Caco-2 (cell line): ENCODE data around the gene HHEX. TPM values are rescaled to one million over a fixed set of nuclear protein-coding genes. Genes with fewer than 3 reads are reported as not detected.

Experiments used
- Bru-seq: library from RNA; stranded (reverse); fragments of 400-500 nt; gene quantifications from one replicate; lab custom pipeline; 2021; lab: Mats Ljungman, UMichigan
- BruChase-seq, 2 experiments: library from RNA; stranded (reverse); fragments of 400-500 nt; gene quantifications; one replicate each; lab custom pipeline; 2021; lab: Mats Ljungman, UMichigan
- BruUV-seq: library from RNA; stranded (reverse); fragments of 400-500 nt; replicated peaks from 2 replicates; lab custom pipeline; 2021; lab: Mats Ljungman, UMichigan
- CTCF ChIA-PET: fragments of 300-600 bp; sonication (Branson Sonifier 250); formaldehyde crosslinking; loops from one replicate; lab custom pipeline; 2022; ENCODE audit warnings: antibody characterized with exemption; lab: Charles Lee
- POLR2A ChIA-PET: fragments of 300-600 bp; sonication (Branson Sonifier 250); formaldehyde crosslinking; loops from one replicate; lab custom pipeline; 2022; ENCODE audit warnings: antibody characterized with exemption; lab: Charles Lee
- DNase-seq, 2 experiments: peaks; one replicate each; pipeline versions ENCODE4 v3.0.0 to v3.0.0-alpha.2; 2020 to 2022
- H3K27me3 ChIP-seq: replicated peaks from 2 replicates; pipeline ENCODE4 v1.6.0; 2011; ENCODE audit warnings: low read length; ENCODE audit not compliant: control insufficient read depth, insufficient read depth
- H3K36me3 ChIP-seq: 2 replicates; pipeline ENCODE4 v1.5.1; 2011; ENCODE audit warnings: low read length; ENCODE audit not compliant: control insufficient read depth, insufficient read depth
- H3K4me1 ChIP-seq: fragments of 250-450 bp; sonication (Bioruptor Pico); 2 replicates; pipeline ENCODE4 v1.5.1; 2020; ENCODE audit warnings: mild to moderate bottlenecking
- H3K4me3 ChIP-seq: 2 replicates; pipeline ENCODE4 v1.5.1; 2011; ENCODE audit warnings: low read depth, mild to moderate bottlenecking, control low read depth, low read length
- H3K9me3 ChIP-seq: fragments of 250-450 bp; sonication (Bioruptor Pico); 2 replicates; pipeline ENCODE4 v1.5.1; 2020; ENCODE audit warnings: mild to moderate bottlenecking, moderate library complexity
- H3K27ac Mint-ChIP-seq: one replicate; pipeline ENCODE4 v1.8.0; 2022; ENCODE audit warnings: mixed read lengths; ENCODE audit not compliant: unreplicated experiment
- H3K27me3 Mint-ChIP-seq: one replicate; pipeline ENCODE4 v1.8.0; 2022; ENCODE audit warnings: mixed read lengths; ENCODE audit not compliant: insufficient read depth, unreplicated experiment
- H3K36me3 Mint-ChIP-seq: one replicate; pipeline ENCODE4 v1.8.0; 2022; ENCODE audit warnings: mild to moderate bottlenecking, mixed read lengths; ENCODE audit not compliant: insufficient read depth, unreplicated experiment
- H3K4me1 Mint-ChIP-seq: one replicate; pipeline ENCODE4 v1.8.0; 2022; ENCODE audit warnings: low read depth, mixed read lengths; ENCODE audit not compliant: unreplicated experiment
- H3K4me3 Mint-ChIP-seq: one replicate; pipeline ENCODE4 v1.8.0; 2022; ENCODE audit warnings: mild to moderate bottlenecking, moderate library complexity, mixed read lengths; ENCODE audit not compliant: unreplicated experiment
- H3K9me3 Mint-ChIP-seq: one replicate; pipeline ENCODE4 v1.8.0; 2022; ENCODE audit warnings: mixed read lengths; ENCODE audit not compliant: unreplicated experiment
- intact Hi-C: fragments of 100-400 bp; cut with micrococcal nuclease; formaldehyde crosslinking; loops from one replicate; pipeline ENCODE4 v1.10.0; 2022; ENCODE audit not compliant: unreplicated experiment
- long read RNA-seq: library from polyadenylated mRNA; stranded (forward); transcript quantifications from one replicate; pipeline ENCODE4 v2.0.0, GENCODE V29; 2022
- total RNA-seq: library from RNA; stranded (reverse); gene quantifications from 2 replicates; pipeline ENCODE4 v1.2.3, GENCODE V29; 2022
- TF ChIP-seq, protein P1 (sequence below), 2 experiments: fragments of 200-600 bp in 1 of 2; IDR thresholded peaks; 1 replicate in 1 of 2; 2 replicates in 1 of 2; pipeline versions ENCODE4 v1.5.1 to v1.8.0; 2011 to 2022; ENCODE audit warnings: antibody characterized with exemption in 1 of 2, control low read depth in 1 of 2, inconsistent platforms in 1 of 2, low read depth in 1 of 2, low read length in 1 of 2, mild to moderate bottlenecking in 1 of 2, moderate library complexity in 1 of 2; ENCODE audit not compliant: insufficient read depth in 1 of 2, severe bottlenecking in 1 of 2, unreplicated experiment in 1 of 2

Gene HHEX
- total RNA-seq (5.8 and 6.7 TPM in 2 replicates), Bru-seq, nascent RNA (percentile 65 among the genes with signal in this experiment), BruChase-seq, experiment 1, labeled RNA remaining after a 2-hour chase (percentile 76 among the genes with signal in this experiment), BruChase-seq, experiment 2, labeled RNA remaining after a 6-hour chase (percentile 54 among the genes with signal in this experiment)
- long read RNA-seq, transcript HHEX-201 (4 exons, 1,727 nt) = major isoform, 15 of 15 reads
- long read RNA-seq, partial matches to known transcripts = 0 of 15 reads
- long read RNA-seq, other reads (novel, unspliced or antisense) = 0 of 15 reads

GRCh38 chr10:92689663-92690210 lies at the start of gene HHEX:
Gene HHEX, plus strand, starts transcription at chr10:92689955. Its CDS starts 32 bp downstream, at chr10:92689987.
- Mint-ChIP-seq H3K4me1 (peaks cover 7% of the 10 kb centered on the region), H3K4me3 (peak within 1 kb of the TSS; percentile 77), H3K36me3 (no peaks in the 10 kb centered on the region), H3K9me3 (no peaks in the 10 kb centered on the region), H3K27me3 (no peaks in the 10 kb centered on the region), H3K27ac (no peak within 1 kb of the TSS)
- peak; percentile 38 to 64 for DNase-seq
- Histone ChIP-seq H3K9me3 (no peaks in the 10 kb centered on the region), H3K36me3 (no peaks in the 10 kb centered on the region; the same call in 1 of the 2 replicates), H3K27me3 (no peaks in the 10 kb centered on the region), H3K4me3 (peak within 1 kb of the TSS; percentile 87), H3K4me1 (peaks cover 15% of the 10 kb centered on the region)
- ChIA-PET CTCF (no interaction called here), POLR2A (interaction anchor here (0.5 kb wide), 1 partner anchor 159 kb away, joined by 5 read pairs; no protein-coding TSS in a partner anchor)
- intact Hi-C loops = loop anchor here (1.0 to 10.0 kb wide), 2 partner anchors 125 to 191 kb away; no protein-coding TSS in a partner anchor
- TF ChIP-seq, protein P1, sequence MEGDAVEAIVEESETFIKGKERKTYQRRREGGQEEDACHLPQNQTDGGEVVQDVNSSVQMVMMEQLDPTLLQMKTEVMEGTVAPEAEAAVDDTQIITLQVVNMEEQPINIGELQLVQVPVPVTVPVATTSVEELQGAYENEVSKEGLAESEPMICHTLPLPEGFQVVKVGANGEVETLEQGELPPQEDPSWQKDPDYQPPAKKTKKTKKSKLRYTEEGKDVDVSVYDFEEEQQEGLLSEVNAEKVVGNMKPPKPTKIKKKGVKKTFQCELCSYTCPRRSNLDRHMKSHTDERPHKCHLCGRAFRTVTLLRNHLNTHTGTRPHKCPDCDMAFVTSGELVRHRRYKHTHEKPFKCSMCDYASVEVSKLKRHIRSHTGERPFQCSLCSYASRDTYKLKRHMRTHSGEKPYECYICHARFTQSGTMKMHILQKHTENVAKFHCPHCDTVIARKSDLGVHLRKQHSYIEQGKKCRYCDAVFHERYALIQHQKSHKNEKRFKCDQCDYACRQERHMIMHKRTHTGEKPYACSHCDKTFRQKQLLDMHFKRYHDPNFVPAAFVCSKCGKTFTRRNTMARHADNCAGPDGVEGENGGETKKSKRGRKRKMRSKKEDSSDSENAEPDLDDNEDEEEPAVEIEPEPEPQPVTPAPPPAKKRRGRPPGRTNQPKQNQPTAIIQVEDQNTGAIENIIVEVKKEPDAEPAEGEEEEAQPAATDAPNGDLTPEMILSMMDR (IDR thresholded peaks at IDR 0.05; ENCODE audit: insufficient read depth in 1 of 2, low read depth in 1 of 2, low read length in 1 of 2, severe bottlenecking in 1 of 2, unreplicated experiment in 1 of 2) = no peak
- no TSS peak for BruUV-seq

- no peaks in the 10 kb centered on the region for H3K27me3 Mint-ChIP-seq
- TF ChIP-seq, protein P1 (IDR thresholded peaks at IDR 0.05; ENCODE audit: insufficient read depth in 1 of 2, low read depth in 1 of 2, low read length in 1 of 2, severe bottlenecking in 1 of 2, unreplicated experiment in 1 of 2) = no peak
- no peak overlapping the region for H3K4me3 ChIP-seq
- peaks cover 33% of the 10 kb centered on the region for H3K36me3 Mint-ChIP-seq
- no peak for DNase-seq
- peaks cover under 1% of the 10 kb centered on the region; the same call in 1 of the 2 replicates for H3K36me3 ChIP-seq
- no peaks in the 10 kb centered on the region for H3K27me3 ChIP-seq
- no peak overlapping the region for H3K27ac Mint-ChIP-seq
- H3K4me3 Mint-ChIP-seq = no peak overlapping the region
- H3K9me3 Mint-ChIP-seq = no peaks in the 10 kb centered on the region
- H3K4me1 Mint-ChIP-seq = peaks cover 8% of the 10 kb centered on the region
- no peaks in the 10 kb centered on the region for H3K9me3 ChIP-seq
- H3K4me1 ChIP-seq = peaks cover 9% of the 10 kb centered on the region
- ChIA-PET CTCF (no interaction called here), POLR2A (no interaction called here)
- intact Hi-C loops = no loop called here
- no TSS peak for BruUV-seq
These were observed 49.6 kb upstream of the HHEX start for GRCh38 chr10:92640107-92640506.

- ChIA-PET POLR2A (no interaction called here), CTCF (no interaction called here)
- peaks cover 9% of the 10 kb centered on the region for H3K4me1 ChIP-seq
- no peak for DNase-seq
- peaks cover 34% of the 10 kb centered on the region for H3K36me3 Mint-ChIP-seq
- no peak overlapping the region for H3K4me3 ChIP-seq
- H3K27me3 ChIP-seq = no peaks in the 10 kb centered on the region
- H3K9me3 ChIP-seq = no peaks in the 10 kb centered on the region
- H3K36me3 ChIP-seq = peaks cover 1% of the 10 kb centered on the region; the same call in 1 of the 2 replicates
- H3K9me3 Mint-ChIP-seq = no peaks in the 10 kb centered on the region
- H3K27ac Mint-ChIP-seq = no peak overlapping the region
- TF ChIP-seq, protein P1 (IDR thresholded peaks at IDR 0.05; ENCODE audit: insufficient read depth in 1 of 2, low read depth in 1 of 2, low read length in 1 of 2, severe bottlenecking in 1 of 2, unreplicated experiment in 1 of 2) = no peak
- BruUV-seq = no TSS peak
- H3K4me1 Mint-ChIP-seq = peaks cover 8% of the 10 kb centered on the region
- no peaks in the 10 kb centered on the region for H3K27me3 Mint-ChIP-seq
- no peak overlapping the region for H3K4me3 Mint-ChIP-seq
- intact Hi-C loops = no loop called here
These were observed 48.3 kb upstream of the HHEX start for GRCh38 chr10:92641492-92641891.
